ENCODE measurements around the gene ZNF512B. TPM values are rescaled to one million over a fixed set of nuclear protein-coding genes. Genes with fewer than 3 reads are reported as not detected.

Gene ZNF512B
- total RNA-seq, 1 donor from 2014 or later: 37.2 TPM

- no peak overlapping the region for H3K27ac Mint-ChIP-seq (ENCODE audit: unreplicated experiment)
- peaks cover 33% of the 10 kb centered on the region for H3K36me3 Mint-ChIP-seq (ENCODE audit: low read depth)
- no peak for TF ChIP-seq CTCF (IDR thresholded peaks at IDR 0.05)
Measured at GRCh38 chr20:64009811-64010387, 40.2 kb upstream of the ZNF512B start.

GRCh38 chr20:64006902-64007301 lies 37.2 kb upstream of the ZNF512B start:
- Mint-ChIP-seq H3K27me3 (ENCODE audit: low read depth) (no peaks in the 10 kb centered on the region), H3K4me3 (ENCODE audit: unreplicated experiment) (no peak overlapping the region), H3K9me3 (ENCODE audit: low read depth) (no peaks in the 10 kb centered on the region), H3K27ac (ENCODE audit: unreplicated experiment) (no peak overlapping the region), H3K36me3 (ENCODE audit: low read depth) (peaks cover 30% of the 10 kb centered on the region), H3K4me1 (ENCODE audit: low read depth) (no peaks in the 10 kb centered on the region)
- no peak for TF ChIP-seq CTCF (IDR thresholded peaks at IDR 0.05)
- DNase-seq (ENCODE audit: low spot score): no peak

More at GRCh38 chr20:64009811-64010387, 40.2 kb upstream of the ZNF512B start:
- no peaks in the 10 kb centered on the region for H3K4me1 Mint-ChIP-seq (ENCODE audit: low read depth)
- no peaks in the 10 kb centered on the region for H3K27me3 Mint-ChIP-seq (ENCODE audit: low read depth)
- no peak for DNase-seq (ENCODE audit: low spot score)
- H3K9me3 Mint-ChIP-seq (ENCODE audit: low read depth): no peaks in the 10 kb centered on the region
- H3K4me3 Mint-ChIP-seq (ENCODE audit: unreplicated experiment): no peak overlapping the region

GRCh38 chr20:64006490-64006889 lies 36.8 kb upstream of the ZNF512B start:
- no peak for DNase-seq (ENCODE audit: low spot score)
- TF ChIP-seq CTCF (IDR thresholded peaks at IDR 0.05): no peak
- no peaks in the 10 kb centered on the region for H3K9me3 Mint-ChIP-seq (ENCODE audit: low read depth)
- no peaks in the 10 kb centered on the region for H3K27me3 Mint-ChIP-seq (ENCODE audit: low read depth)
- peaks cover 32% of the 10 kb centered on the region for H3K36me3 Mint-ChIP-seq (ENCODE audit: low read depth)
- H3K27ac Mint-ChIP-seq (ENCODE audit: unreplicated experiment): no peak overlapping the region
- no peak overlapping the region for H3K4me3 Mint-ChIP-seq (ENCODE audit: unreplicated experiment)
- H3K4me1 Mint-ChIP-seq (ENCODE audit: low read depth): no peaks in the 10 kb centered on the region

- no peaks in the 10 kb centered on the region for H3K4me1 Mint-ChIP-seq (ENCODE audit: low read depth)
- no peak overlapping the region for H3K27ac Mint-ChIP-seq (ENCODE audit: unreplicated experiment)
- no peaks in the 10 kb centered on the region for H3K9me3 Mint-ChIP-seq (ENCODE audit: low read depth)
- DNase-seq (ENCODE audit: low spot score): no peak
- TF ChIP-seq CTCF (IDR thresholded peaks at IDR 0.05): no peak
- H3K27me3 Mint-ChIP-seq (ENCODE audit: low read depth): no peaks in the 10 kb centered on the region
- peaks cover 31% of the 10 kb centered on the region for H3K36me3 Mint-ChIP-seq (ENCODE audit: low read depth)
- H3K4me3 Mint-ChIP-seq (ENCODE audit: unreplicated experiment): no peak overlapping the region
Measured at GRCh38 chr20:64005394-64005793, 35.7 kb upstream of the ZNF512B start.

- Mint-ChIP-seq H3K36me3 (ENCODE audit: low read depth) (peaks cover 30% of the 10 kb centered on the region), H3K4me1 (ENCODE audit: low read depth) (no peaks in the 10 kb centered on the region), H3K27me3 (ENCODE audit: low read depth) (no peaks in the 10 kb centered on the region), H3K4me3 (ENCODE audit: unreplicated experiment) (no peak overlapping the region), H3K9me3 (ENCODE audit: low read depth) (no peaks in the 10 kb centered on the region), H3K27ac (ENCODE audit: unreplicated experiment) (no peak overlapping the region)
- DNase-seq (ENCODE audit: low spot score): no peak
- no peak for TF ChIP-seq CTCF (IDR thresholded peaks at IDR 0.05)
Measured at GRCh38 chr20:64003960-64004725, 34.4 kb upstream of the ZNF512B start.
